Neuron (in vitro differentiated cells): ENCODE measurements around the gene CFAP298.
"Not testable (repeated sequence)": the region's sequence is repeated elsewhere in the genome, so short reads cannot be mapped to it uniquely, and the experiment has no call there.

Experiments used
- H2AFZ ChIP-seq: one replicate; pipeline ENCODE4 v1.6.1; 2013; ENCODE audit warnings: low read depth, mild to moderate bottlenecking, inconsistent platforms, low read length, moderate library complexity
- H3K27me3 ChIP-seq: one replicate; pipeline ENCODE4 v1.6.1; 2013; ENCODE audit warnings: low read length; ENCODE audit not compliant: insufficient read depth
- H3K36me3 ChIP-seq: one replicate; pipeline ENCODE4 v1.6.1; 2013; ENCODE audit warnings: low read length; ENCODE audit not compliant: insufficient read depth
- H3K4me1 ChIP-seq: one replicate; pipeline ENCODE4 v1.6.1; 2013; ENCODE audit warnings: low read length; ENCODE audit not compliant: insufficient read depth
- H3K4me3 ChIP-seq: 2 replicates; pipeline ENCODE4 v1.5.1; 2013; ENCODE audit warnings: mild to moderate bottlenecking, low read length, moderate library complexity
- H3K9me3 ChIP-seq: one replicate; pipeline ENCODE4 v1.6.1; 2013; ENCODE audit warnings: low read length

CFAP298 gene

GRCh38 chr21:32611471-32611997 is 643 bp downstream of the CFAP298 start:
- Histone ChIP-seq H3K36me3 (peaks cover 16% of the 10 kb centered on the region), H3K9me3 (no peaks in the 10 kb centered on the region), H3K27me3 (no peaks in the 10 kb centered on the region), H3K4me1 (peaks cover 11% of the 10 kb centered on the region), H3K4me3 (peak overlapping the region; percentile 80), H2AFZ (peak overlapping the region; percentile 86)

GRCh38 chr21:32610940-32611339 is 1.2 kb downstream of the CFAP298 start:
- not testable (repeated sequence) for H3K9me3 ChIP-seq, H3K27me3 ChIP-seq, H2AFZ ChIP-seq
- peaks cover 11% of the 10 kb centered on the region for H3K4me1 ChIP-seq
- H3K4me3 ChIP-seq = peak overlapping the region; percentile 41
- peaks cover 22% of the 10 kb centered on the region for H3K36me3 ChIP-seq

GRCh38 chr21:32608851-32609250 is 3.3 kb downstream of the CFAP298 start:
- no peak overlapping the region for H3K4me3 ChIP-seq
- H3K36me3 ChIP-seq = peaks cover 41% of the 10 kb centered on the region
- H3K27me3 ChIP-seq = no peaks in the 10 kb centered on the region
- no peak overlapping the region for H2AFZ ChIP-seq
- peaks cover 11% of the 10 kb centered on the region for H3K4me1 ChIP-seq
- H3K9me3 ChIP-seq = no peaks in the 10 kb centered on the region

- Histone ChIP-seq H3K4me3 (no peak overlapping the region), H3K4me1 (peaks cover 1% of the 10 kb centered on the region), H2AFZ (no peak overlapping the region), H3K9me3 (no peaks in the 10 kb centered on the region), H3K27me3 (no peaks in the 10 kb centered on the region), H3K36me3 (peaks cover 58% of the 10 kb centered on the region)
Observed at GRCh38 chr21:32605469-32605868, 6.7 kb downstream of the CFAP298 start.

- H3K4me3 ChIP-seq = no peak overlapping the region
- no peaks in the 10 kb centered on the region for H3K4me1 ChIP-seq
- no peaks in the 10 kb centered on the region for H3K9me3 ChIP-seq
- no peak overlapping the region for H2AFZ ChIP-seq
- H3K36me3 ChIP-seq = peaks cover 62% of the 10 kb centered on the region
- no peaks in the 10 kb centered on the region for H3K27me3 ChIP-seq
Observed at GRCh38 chr21:32604464-32604863, 7.7 kb downstream of the CFAP298 start.

- Histone ChIP-seq H3K4me3 (no peak overlapping the region), H3K9me3 (no peaks in the 10 kb centered on the region), H3K4me1 (no peaks in the 10 kb centered on the region), H3K27me3 (no peaks in the 10 kb centered on the region), H3K36me3 (peaks cover 52% of the 10 kb centered on the region), H2AFZ (no peak overlapping the region)
Observed at GRCh38 chr21:32603131-32603530, 9.0 kb downstream of the CFAP298 start.

GRCh38 chr21:32602099-32602498 is 10.1 kb downstream of the CFAP298 start:
- H3K4me3 ChIP-seq = no peak overlapping the region
- H3K27me3 ChIP-seq = no peaks in the 10 kb centered on the region
- peaks cover 51% of the 10 kb centered on the region for H3K36me3 ChIP-seq
- no peak overlapping the region for H2AFZ ChIP-seq
- H3K4me1 ChIP-seq = no peaks in the 10 kb centered on the region
- H3K9me3 ChIP-seq = no peaks in the 10 kb centered on the region

- no peak overlapping the region for H3K4me3 ChIP-seq
- no peaks in the 10 kb centered on the region for H3K4me1 ChIP-seq
- H3K36me3 ChIP-seq = peaks cover 27% of the 10 kb centered on the region
- no peaks in the 10 kb centered on the region for H3K9me3 ChIP-seq
- no peak overlapping the region for H2AFZ ChIP-seq
- H3K27me3 ChIP-seq = no peaks in the 10 kb centered on the region
Observed at GRCh38 chr21:32599526-32599925, 12.7 kb downstream of the CFAP298 start.

- no peaks in the 10 kb centered on the region for H3K27me3 ChIP-seq
- no peaks in the 10 kb centered on the region for H3K9me3 ChIP-seq
- H3K4me1 ChIP-seq = no peaks in the 10 kb centered on the region
- no peak overlapping the region for H2AFZ ChIP-seq
- H3K4me3 ChIP-seq = no peak overlapping the region
- H3K36me3 ChIP-seq = peaks cover 23% of the 10 kb centered on the region
Observed at GRCh38 chr21:32599091-32599490, 13.1 kb downstream of the CFAP298 start.

GRCh38 chr21:32597205-32597604 is 15.0 kb downstream of the CFAP298 start:
- Histone ChIP-seq H3K27me3 (no peaks in the 10 kb centered on the region), H3K4me1 (no peaks in the 10 kb centered on the region), H3K36me3 (peaks cover 6% of the 10 kb centered on the region), H3K9me3 (no peaks in the 10 kb centered on the region), H3K4me3 (no peak overlapping the region), H2AFZ (no peak overlapping the region)

GRCh38 chr21:32595431-32595830 is 16.7 kb downstream of the CFAP298 start:
- Histone ChIP-seq H3K4me1 (no peaks in the 10 kb centered on the region), H3K36me3 (peaks cover 4% of the 10 kb centered on the region), H3K27me3 (no peaks in the 10 kb centered on the region), H2AFZ (no peak overlapping the region), H3K4me3 (no peak overlapping the region), H3K9me3 (no peaks in the 10 kb centered on the region)

- no peak overlapping the region for H3K4me3 ChIP-seq
- H3K4me1 ChIP-seq = no peaks in the 10 kb centered on the region
- no peak overlapping the region for H2AFZ ChIP-seq
- no peaks in the 10 kb centered on the region for H3K9me3 ChIP-seq
- no peaks in the 10 kb centered on the region for H3K27me3 ChIP-seq
- no peaks in the 10 kb centered on the region for H3K36me3 ChIP-seq
Observed at GRCh38 chr21:32593690-32594089, 18.5 kb downstream of the CFAP298 start.

GRCh38 chr21:32592929-32593502 is 19.2 kb downstream of the CFAP298 start:
- H3K27me3 ChIP-seq = no peaks in the 10 kb centered on the region

GRCh38 chr21:32590130-32590529 is 22.0 kb downstream of the CFAP298 start:
- Histone ChIP-seq H3K36me3 (no peaks in the 10 kb centered on the region), H2AFZ (no peak overlapping the region), H3K4me3 (no peak overlapping the region), H3K4me1 (no peaks in the 10 kb centered on the region), H3K9me3 (no peaks in the 10 kb centered on the region), H3K27me3 (no peaks in the 10 kb centered on the region)

More at GRCh38 chr21:32592929-32593502, 19.2 kb downstream of the CFAP298 start:
- Histone ChIP-seq H2AFZ (no peak overlapping the region), H3K4me3 (no peak overlapping the region), H3K4me1 (no peaks in the 10 kb centered on the region), H3K9me3 (no peaks in the 10 kb centered on the region), H3K36me3 (no peaks in the 10 kb centered on the region)
